Psoas muscle (tissue), 8 donors: Measurements from ENCODE around the gene PPP2R5A. TPM values are rescaled to one million over a fixed set of nuclear protein-coding genes. Genes with fewer than 3 reads are reported as not detected.
"Not testable (repeated sequence)": the region's sequence is repeated elsewhere in the genome, so short reads cannot be mapped to it uniquely, and the experiment has no call there.

Source experiments
- ATAC-seq, 4 donors: fragments of 200-7000 bp; cut with Tn5 transposase; one replicate each; pipeline ENCODE4 v1.9.1; 2020; ENCODE audit warnings: moderate library complexity in 3 of 4, mild to moderate bottlenecking in 2 of 4
- DNase-seq, 2 donors: peaks; one replicate each; pipeline ENCODE4 v3.0.0-alpha.2; 2020
- H3K27ac ChIP-seq: fragments of 200-600 bp; one replicate; pipeline ENCODE4 v1.8.0; 2022
- H3K27me3 ChIP-seq, 3 donors: fragments of 200-600 bp in 1 of 3; one replicate each; pipeline versions ENCODE4 v1.6.1 to v1.8.0; 2013 to 2022; ENCODE audit warnings: low read length in 2 of 3, mild to moderate bottlenecking in 2 of 3, moderate library complexity in 1 of 3; ENCODE audit not compliant: insufficient read depth in 3 of 3
- H3K36me3 ChIP-seq, 2 donors: fragments of 200-600 bp in 1 of 2; one replicate each; pipeline versions ENCODE4 v1.6.1 to v1.8.0; 2013 to 2022; ENCODE audit warnings: low read depth in 1 of 2, mild to moderate bottlenecking in 1 of 2, moderate library complexity in 1 of 2; ENCODE audit not compliant: insufficient read depth in 1 of 2
- H3K4me1 ChIP-seq: fragments of 200-600 bp; one replicate; pipeline ENCODE4 v1.8.0; 2022
- H3K4me3 ChIP-seq: fragments of 200-600 bp; one replicate; pipeline ENCODE4 v1.8.0; 2022; ENCODE audit warnings: mild to moderate bottlenecking
- H3K9me3 ChIP-seq: fragments of 200-600 bp; one replicate; pipeline ENCODE4 v1.8.0; 2022
- CTCF ChIP-seq: fragments of 200-600 bp; IDR thresholded peaks from one replicate; pipeline ENCODE4 v1.8.0; 2022; ENCODE audit warnings: antibody characterized with exemption
- WGBS, 3 donors: extraction: QIAGEN DNeasy Blood & Tissue Kit; methylation state at CpG; one replicate each; pipeline versions ENCODE4 v1.1.6 to v1.1.7; 2013; 5-methylcytosine and 5-hydroxymethylcytosine counted together
- intact Hi-C, 2 donors: fragments of 100-400 bp; cut with DNase I; formaldehyde crosslinking; loops; one replicate each; pipeline versions ENCODE4 v1.11.0 to v1.14.2; 2022
- polyA plus RNA-seq, 3 donors: library from polyadenylated mRNA; stranded (reverse); fragments of 200-250 nt; gene quantifications; one replicate each; pipeline ENCODE4 v1.2.3, GENCODE V29; 2013
- total RNA-seq, 4 donors: library from RNA; stranded (reverse); fragmentation: NEBNext Ultra II Directional in 2 of 4; extraction: Animal tissue kit (Norgen Biotek cat#: 25700) in 2 of 4; gene quantifications; one replicate each; pipeline versions ENCODE4 v1.2.1 to v1.2.4, GENCODE V29; 2021 to 2023
- donor health status: healthy with polysubstance abuse.
- donor health status: DM: no; HTN: no; CAD: no; lungs with moderate emphysema.
- donor health status: Bipolar disorder and iron deficiency.
- donor health status: healthy.
- donor health status: DM: yes; HTN: yes; CAD: no.
- donor health status: DM: no; HTN: no; CAD: no.
- donor health status: DM: no; HTN: no; CAD: no.
- donor health status: DM: yes; HTN: yes; CAD: no.

The PPP2R5A gene
- total and polyA plus RNA-seq, 7 donors = 27.7 to 55.1 (median 29.7) TPM

GRCh38 chr1:212297338-212297737 is 12.1 kb downstream of the PPP2R5A start:
- H3K9me3 ChIP-seq = no peaks in the 10 kb centered on the region
- H3K36me3 ChIP-seq = no peaks in the 10 kb centered on the region
- H3K4me3 ChIP-seq = no peak overlapping the region
- DNase-seq = no peak
- no peak overlapping the region for H3K27ac ChIP-seq
- no peaks in the 10 kb centered on the region for H3K27me3 ChIP-seq
- WGBS, 3 donors = 60 to 82% (median 61%) methylated on average over 6 of the region's 6 CpGs
- no peak for ATAC-seq
- no peak for TF ChIP-seq CTCF
- peaks cover 64% of the 10 kb centered on the region for H3K4me1 ChIP-seq
- intact Hi-C loops = no loop called here

GRCh38 chr1:212301580-212301979 is 16.4 kb downstream of the PPP2R5A start:
- peak in 3 of 4 donors; percentile 64 to 85 (median 82) for ATAC-seq
- intact Hi-C loops = no loop called here

GRCh38 chr1:212302745-212303383 is 17.7 kb downstream of the PPP2R5A start:
- DNase-seq = no peak
- ATAC-seq = peak in 2 of 4 donors; percentile 46 to 50
- 70 to 79% (median 78%) methylated on average over 6 of the region's 6 CpGs for WGBS, 3 donors
- H3K4me1 ChIP-seq = peaks cover 49% of the 10 kb centered on the region
- TF ChIP-seq CTCF = no peak
- intact Hi-C loops = no loop called here
- peaks cover 0 to 3% of the 10 kb centered on the region in 2 donors for H3K36me3 ChIP-seq
- no peaks in the 10 kb centered on the region for H3K27me3 ChIP-seq
- H3K4me3 ChIP-seq = no peak overlapping the region
- no peak overlapping the region for H3K27ac ChIP-seq
- H3K9me3 ChIP-seq = no peaks in the 10 kb centered on the region

More at GRCh38 chr1:212301580-212301979, 16.4 kb downstream of the PPP2R5A start:
- Histone ChIP-seq H3K36me3 (no peaks in the 10 kb centered on the region), H3K9me3 (no peaks in the 10 kb centered on the region), H3K4me3 (no peak overlapping the region), H3K27me3 (no peaks in the 10 kb centered on the region), H3K4me1 (peaks cover 46% of the 10 kb centered on the region), H3K27ac (peak overlapping the region; percentile 7)
- 7 to 14% (median 13%) methylated on average over 1 of the region's 1 CpG for WGBS, 3 donors
- no peak for TF ChIP-seq CTCF
- DNase-seq = no peak

GRCh38 chr1:212305342-212305741 is 20.1 kb downstream of the PPP2R5A start:
- no peak for TF ChIP-seq CTCF
- intact Hi-C loops = no loop called here
- Histone ChIP-seq H3K9me3 (no peaks in the 10 kb centered on the region), H3K27ac (no peak overlapping the region), H3K27me3 (no peaks in the 10 kb centered on the region), H3K4me3 (no peak overlapping the region), H3K36me3 (peaks cover 0 to 8% of the 10 kb centered on the region in 2 donors), H3K4me1 (peaks cover 56% of the 10 kb centered on the region)
- ATAC-seq = no peak
- DNase-seq = no peak

GRCh38 chr1:212305984-212306452 is 20.8 kb downstream of the PPP2R5A start:
- H3K27me3 ChIP-seq, ATAC-seq, intact Hi-C loops, H3K4me3 ChIP-seq, H3K36me3 ChIP-seq, H3K9me3 ChIP-seq, DNase-seq, H3K27ac ChIP-seq: not testable (repeated sequence)
- H3K4me1 ChIP-seq = peaks cover 50% of the 10 kb centered on the region
- WGBS, 3 donors = 79 to 84% (median 79%) methylated on average over 7 of the region's 7 CpGs
